HG03280 (cell line): ENCODE measurements around the gene BET1L.
"Not testable (repeated sequence)": the region's sequence is repeated elsewhere in the genome, so short reads cannot be mapped to it uniquely, and the experiment has no call there.

Experiments
- ATAC-seq: cut with Tn5 transposase; IDR thresholded peaks from one replicate; pipeline ENCODE4 v1.9.1; 2021; ENCODE audit warnings: mild to moderate bottlenecking, moderate library complexity; ENCODE audit not compliant: unreplicated experiment

BET1L gene

GRCh38 chr11:207208-207862 is at the start of gene BET1L, which contains the start of gene RIC8A:
Gene BET1L (minus strand): TSS chr11:207399. CDS start chr11:207321, 78 bp downstream.
Gene RIC8A (plus strand): TSS chr11:207708. CDS start chr11:208855, 1,147 bp downstream.
- ATAC-seq, result peak; percentile 82

GRCh38 chr11:255816-256215 is 48.6 kb upstream of the BET1L start:
- ATAC-seq, result no peak

GRCh38 chr11:255176-255575 is 48.0 kb upstream of the BET1L start:
- ATAC-seq, result no peak

- ATAC-seq, result no peak
Measured at GRCh38 chr11:253886-254270, 46.7 kb upstream of the BET1L start.

GRCh38 chr11:253160-253885 is 46.1 kb upstream of the BET1L start:
- ATAC-seq, result no peak

- no peak for ATAC-seq
Measured at GRCh38 chr11:252666-253065, 45.5 kb upstream of the BET1L start.

- ATAC-seq, result no peak
Measured at GRCh38 chr11:251550-251949, 44.4 kb upstream of the BET1L start.

GRCh38 chr11:250740-251299 is 43.6 kb upstream of the BET1L start:
- ATAC-seq, result no peak

- no peak for ATAC-seq
Measured at GRCh38 chr11:250274-250673, 43.1 kb upstream of the BET1L start.

GRCh38 chr11:249062-249461 is 41.9 kb upstream of the BET1L start:
- ATAC-seq, result no peak

- ATAC-seq, result no peak
Measured at GRCh38 chr11:244376-244775, 37.2 kb upstream of the BET1L start.

GRCh38 chr11:241634-242033 is 34.4 kb upstream of the BET1L start:
- ATAC-seq, result no peak

- no peak for ATAC-seq
Measured at GRCh38 chr11:240315-240714, 33.1 kb upstream of the BET1L start.

- ATAC-seq, result not testable (repeated sequence)
Measured at GRCh38 chr11:238346-238745, 31.1 kb upstream of the BET1L start.

GRCh38 chr11:236774-237767 is 29.9 kb upstream of the BET1L start, which contains the start of gene PSMD13:
Gene PSMD13 (plus strand): TSS chr11:236976. CDS start chr11:237050, 74 bp downstream.
- peak; percentile 80 for ATAC-seq

- ATAC-seq, result peak; percentile 75
Measured at GRCh38 chr11:235997-236773, 29.0 kb upstream of the BET1L start, which contains the start of gene SIRT3. Gene SIRT3 (minus strand): TSS chr11:236342. CDS start chr11:236328, 14 bp downstream.

- ATAC-seq, result peak; percentile 10
Measured at GRCh38 chr11:235609-235996, 28.4 kb upstream of the BET1L start.

GRCh38 chr11:235180-235579 is 28.0 kb upstream of the BET1L start:
- ATAC-seq, result no peak

GRCh38 chr11:232783-233565 is 25.8 kb upstream of the BET1L start:
- no peak for ATAC-seq
